Ishikawa (cell line): ENCODE results near the gene ATXN1L.

ENCODE experiments used
- CEBPB ChIP-seq: IDR thresholded peaks from 2 replicates; pipeline ENCODE4 v1.6.1; 2012
- CREB1 ChIP-seq: IDR thresholded peaks from 2 replicates; pipeline ENCODE4 v1.6.1; 2012; ENCODE audit warnings: low read depth
- EGR1 ChIP-seq: IDR thresholded peaks from 2 replicates; pipeline ENCODE4 v1.6.1; 2012
- EP300 ChIP-seq: IDR thresholded peaks from 2 replicates; pipeline ENCODE4 v1.6.1; 2012; ENCODE audit warnings: borderline replicate concordance
- FOXM1 ChIP-seq: IDR thresholded peaks from 2 replicates; pipeline ENCODE4 v1.6.1; 2012; ENCODE audit warnings: low read depth, borderline replicate concordance
- MAX ChIP-seq: IDR thresholded peaks from 2 replicates; pipeline ENCODE4 v1.6.1; 2012
- NFIC ChIP-seq: IDR thresholded peaks from 2 replicates; pipeline ENCODE4 v1.6.1; 2012
- RAD21 ChIP-seq: IDR thresholded peaks from 2 replicates; pipeline ENCODE4 v1.6.1; 2012; ENCODE audit warnings: low read depth
- REST ChIP-seq: IDR thresholded peaks from 2 replicates; pipeline ENCODE4 v1.6.1; 2012; ENCODE audit warnings: low read depth, mild to moderate bottlenecking
- TAF1 ChIP-seq: IDR thresholded peaks from 2 replicates; pipeline ENCODE4 v1.6.1; 2012; ENCODE audit warnings: low read depth, mild to moderate bottlenecking
- TCF12 ChIP-seq: IDR thresholded peaks from 2 replicates; pipeline ENCODE4 v1.6.1; 2012; ENCODE audit warnings: low read depth
- TEAD4 ChIP-seq: IDR thresholded peaks from 2 replicates; pipeline ENCODE4 v1.6.1; 2012
- USF1 ChIP-seq: IDR thresholded peaks from 2 replicates; pipeline ENCODE4 v1.6.1; 2012
- YY1 ChIP-seq: IDR thresholded peaks from 2 replicates; pipeline ENCODE4 v1.6.1; 2012; ENCODE audit warnings: low read depth
- ZBTB7A ChIP-seq: IDR thresholded peaks from 2 replicates; pipeline ENCODE4 v1.6.1; 2012; ENCODE audit warnings: low read depth

Gene ATXN1L

GRCh38 chr16:71894229-71894920 lies 48.6 kb downstream of the ATXN1L start:
- TF ChIP-seq MAX (0 out of 2 replicates have a peak, but pooled peaks have one; percentile 8), TCF12 (no peak)

- 0 out of 2 replicates have a peak, but pooled peaks have one; percentile 2 for TF ChIP-seq USF1
- TF ChIP-seq EP300, result no peak
- TF ChIP-seq NFIC, result no peak
- TF ChIP-seq TEAD4, result no peak
- 0 out of 2 replicates have a peak, but pooled peaks have one; percentile 41 for TF ChIP-seq TCF12
- TF ChIP-seq RAD21, result no peak
- 0 out of 2 replicates have a peak, but pooled peaks have one; percentile 0 for TF ChIP-seq ZBTB7A
- peak; percentile 35; the same call in 1 of the 2 replicates for TF ChIP-seq EGR1
- TF ChIP-seq TAF1, result peak; percentile 96
- 0 out of 2 replicates have a peak, but pooled peaks have one; percentile 52 for TF ChIP-seq CREB1
- TF ChIP-seq REST, result no peak
- peak; percentile 91 for TF ChIP-seq MAX
- peak; percentile 98 for TF ChIP-seq YY1
- no peak for TF ChIP-seq CEBPB
- TF ChIP-seq FOXM1, result peak; percentile 22; the same call in 1 of the 2 replicates
Measured at GRCh38 chr16:71894921-71895678, 49.3 kb downstream of the ATXN1L start, which contains the start of gene IST1. Gene IST1 (plus strand): TSS chr16:71895531. CDS start chr16:71915641, 20,110 bp downstream.

- TF ChIP-seq CEBPB (no peak), TAF1 (peak; percentile 39; the same call in 1 of the 2 replicates)
Measured at GRCh38 chr16:71895679-71896365, 50.0 kb downstream of the ATXN1L start.

GRCh38 chr16:71896764-71897368 lies 51.1 kb downstream of the ATXN1L start:
- no peak for TF ChIP-seq TEAD4
- no peak for TF ChIP-seq CEBPB
- TF ChIP-seq RAD21, result no peak
- TF ChIP-seq TCF12, result no peak
- TF ChIP-seq EGR1, result no peak
- no peak for TF ChIP-seq FOXM1

- TF ChIP-seq USF1, result no peak
Measured at GRCh38 chr16:71899171-71899570, 53.4 kb downstream of the ATXN1L start.

- TF ChIP-seq EGR1, result no peak
- TF ChIP-seq EP300, result no peak
- no peak for TF ChIP-seq CEBPB
Measured at GRCh38 chr16:71902656-71903365, 57.0 kb downstream of the ATXN1L start.

- no peak for TF ChIP-seq CEBPB
- TF ChIP-seq NFIC, result no peak
- TF ChIP-seq EP300, result no peak
- no peak for TF ChIP-seq ZBTB7A
- TF ChIP-seq TEAD4, result no peak
Measured at GRCh38 chr16:71903608-71904007, 57.8 kb downstream of the ATXN1L start.
